Right lobe of liver (tissue), 6 donors: ENCODE measurements around the gene SGTA. TPM values are rescaled to one million over a fixed set of nuclear protein-coding genes. Genes with fewer than 3 reads are reported as not detected.

Experiments
- ATAC-seq, 4 donors: fragments of 200-7000 bp; cut with Tn5 transposase; one replicate each; pipeline ENCODE4 v1.9.1; 2020; ENCODE audit warnings: mild to moderate bottlenecking in 4 of 4, moderate library complexity in 4 of 4
- DNase-seq, 3 donors: peaks; one replicate each; pipeline ENCODE4 v3.0.0-alpha.2; 2020
- H3K27ac ChIP-seq, 3 donors: fragments of 200-600 bp; one replicate each; pipeline ENCODE4 v1.8.0; 2022
- H3K27me3 ChIP-seq, 2 donors: fragments of 200-600 bp; one replicate each; pipeline ENCODE4 v1.8.0; 2022
- H3K36me3 ChIP-seq, 4 donors: fragments of 200-600 bp; sonication (generic) in 1 of 4; one replicate each; pipeline versions ENCODE4 v1.5.1 to v1.8.0; 2017 to 2022; ENCODE audit warnings: control low read depth in 1 of 4
- H3K4me1 ChIP-seq, 4 donors: fragments of 200-600 bp; sonication (generic) in 1 of 4; one replicate each; pipeline versions ENCODE4 v1.5.1 to v1.8.0; 2017 to 2022; ENCODE audit warnings: control low read depth in 1 of 4
- H3K4me3 ChIP-seq, 3 donors: fragments of 200-600 bp; one replicate each; pipeline ENCODE4 v1.8.0; 2022
- H3K9me3 ChIP-seq, 4 donors: fragments of 200-600 bp; sonication (generic) in 1 of 4; one replicate each; pipeline versions ENCODE4 v1.5.1 to v1.8.0; 2017 to 2022; ENCODE audit warnings: control low read depth in 1 of 4
- CTCF ChIP-seq, 4 donors: fragments of 200-600 bp in 3 of 4; fragments of 450-650 bp in 1 of 4; IDR thresholded peaks; one replicate each; pipeline versions ENCODE4 v1.5.1 to v1.8.0; 2016 to 2022; ENCODE audit warnings: antibody characterized with exemption in 4 of 4, mild to moderate bottlenecking in 2 of 4
- POLR2A ChIP-seq: fragments of 450-650 bp; IDR thresholded peaks from one replicate; pipeline ENCODE4 v1.6.1; 2017; ENCODE audit warnings: antibody characterized with exemption, mild to moderate bottlenecking
- WGBS: methylation state at CpG from one replicate; pipeline ENCODE4 v1.1.6; 2018; ENCODE audit warnings: low coverage, low lambda C conversion rate; ENCODE audit not compliant: insufficient coverage; ENCODE audit errors: missing lambda C conversion rate; 5-methylcytosine and 5-hydroxymethylcytosine counted together
- intact Hi-C, 2 donors: fragments of 100-400 bp; cut with DNase I; formaldehyde crosslinking; loops; one replicate each; pipeline versions ENCODE4 v1.11.2 to v1.14.1; 2022
- total RNA-seq, 6 experiments: library from RNA; depleted of rRNA in 2 of 6; stranded (reverse); fragments of >200 nt in 2 of 6; fragmentation: NEBNext Ultra II Directional in 3 of 6; extraction: Animal tissue kit (Norgen Biotek cat#: 25700) in 3 of 6; gene quantifications; one replicate each; pipeline versions ENCODE4 v1.1.0 to v1.2.4, GENCODE V29; 2016 to 2023
- donor health status: DM: no; HTN: yes; CAD: no.
- donor health status: DM: no; HTN: no; CAD: no.
- donor health status: DM: no; HTN: no; CAD: no.
- donor health status: DM: no; HTN: yes; CAD: no.
- donor health status: DM: no; HTN: yes; CAD: no.

SGTA gene
- total RNA-seq, 6 experiments from 2014 or later: 21.5 to 41.7 (median 23.7) TPM

DNA sequence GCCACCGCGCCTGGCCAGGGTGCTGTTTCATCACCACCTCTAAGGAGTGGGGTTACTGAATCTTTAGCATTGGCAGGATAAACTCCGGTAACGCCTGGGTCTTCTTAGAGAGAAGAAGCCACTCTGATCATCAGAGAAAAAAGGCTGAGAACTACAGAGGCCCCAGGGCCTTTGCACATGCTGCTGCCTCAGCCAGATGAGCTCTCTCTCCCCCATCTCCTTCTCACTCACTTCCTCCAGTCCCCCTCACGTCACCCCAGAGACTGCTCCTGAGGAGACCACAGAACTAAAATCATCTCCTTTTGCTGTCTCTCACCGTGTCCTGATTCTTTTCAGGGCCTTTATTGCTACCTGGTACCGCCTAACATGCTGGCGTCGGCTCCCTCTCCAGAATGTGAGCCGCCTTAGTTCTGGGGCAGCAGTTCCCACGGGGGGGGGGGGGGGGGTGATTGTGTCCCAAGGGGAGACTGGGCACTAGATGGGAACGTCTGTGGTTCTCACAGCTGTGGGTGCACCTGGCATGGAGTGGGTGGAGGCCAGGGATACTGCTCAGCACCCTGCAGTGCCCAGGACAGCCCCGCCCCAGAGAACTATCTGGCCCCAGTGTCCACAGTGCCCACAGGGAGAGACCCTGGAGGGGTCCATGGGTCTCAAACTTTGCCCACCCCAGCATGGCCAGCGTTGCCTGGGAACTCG is 56.8 kb downstream of the SGTA start:
- no peak for DNase-seq

GRCh38 chr19:2724148-2724557 is 58.9 kb downstream of the SGTA start:
- intact Hi-C loops: no loop called here
- H3K27ac ChIP-seq: no peak overlapping the region
- no peak overlapping the region for H3K4me3 ChIP-seq

More for the DNA sequence above, 56.8 kb downstream of the SGTA start:
- WGBS: 73% methylated on average over 9 of the region's 15 CpGs
- Histone ChIP-seq H3K27me3 (no peaks in the 10 kb centered on the region), H3K27ac (no peak overlapping the region), H3K4me1 (no peaks in the 10 kb centered on the region), H3K4me3 (no peak overlapping the region), H3K36me3 (no peaks in the 10 kb centered on the region), H3K9me3 (no peaks in the 10 kb centered on the region)
- intact Hi-C loops: no loop called here
- ATAC-seq: no peak
- TF ChIP-seq CTCF (IDR thresholded peaks at IDR 0.05) (no peak), POLR2A (no peak)

GRCh38 chr19:2723747-2724146 is 59.3 kb downstream of the SGTA start:
- WGBS: 56% methylated on average over 6 of the region's 14 CpGs
- intact Hi-C loops: no loop called here
- Histone ChIP-seq H3K27ac (no peak overlapping the region), H3K36me3 (no peaks in the 10 kb centered on the region), H3K9me3 (no peaks in the 10 kb centered on the region), H3K4me1 (no peaks in the 10 kb centered on the region), H3K4me3 (no peak overlapping the region), H3K27me3 (peaks cover 0 to 8% of the 10 kb centered on the region in 2 donors)
- no peak for TF ChIP-seq POLR2A
- no peak for TF ChIP-seq CTCF (IDR thresholded peaks at IDR 0.05)
- DNase-seq (no peak), ATAC-seq (no peak)

More at GRCh38 chr19:2724148-2724557, 58.9 kb downstream of the SGTA start:
- Histone ChIP-seq H3K9me3 (no peaks in the 10 kb centered on the region), H3K27me3 (peaks cover 0 to 8% of the 10 kb centered on the region in 2 donors), H3K4me1 (no peaks in the 10 kb centered on the region), H3K36me3 (no peaks in the 10 kb centered on the region)
- no peak for ATAC-seq
- TF ChIP-seq POLR2A: no peak
- TF ChIP-seq CTCF (IDR thresholded peaks at IDR 0.05): no peak
- no peak for DNase-seq
- 39% methylated on average over 4 of the region's 7 CpGs for WGBS

DNA sequence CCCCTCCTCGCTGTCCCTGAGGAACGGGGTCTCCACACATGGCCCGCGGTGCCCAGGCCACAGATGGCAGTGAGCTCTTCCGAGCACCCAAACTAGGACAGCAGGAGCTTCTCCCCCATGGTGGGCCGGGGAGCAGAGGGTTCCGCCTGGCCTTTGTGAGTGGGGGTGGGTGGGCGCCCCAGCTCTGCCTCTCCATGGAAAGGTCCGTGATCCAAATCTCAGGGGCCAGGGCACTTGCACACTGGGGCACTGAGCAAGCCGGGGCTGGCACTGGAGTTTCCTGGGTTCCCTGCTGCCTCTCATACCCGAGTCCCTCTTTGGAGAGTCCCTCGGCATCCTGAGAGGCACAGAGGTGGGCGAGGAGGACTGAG is 59.7 kb downstream of the SGTA start:
- intact Hi-C loops: no loop called here
- 67% methylated on average over 1 of the region's 13 CpGs for WGBS
- Histone ChIP-seq H3K36me3 (no peaks in the 10 kb centered on the region), H3K27me3 (peaks cover 0 to 8% of the 10 kb centered on the region in 2 donors), H3K9me3 (no peaks in the 10 kb centered on the region), H3K27ac (no peak overlapping the region), H3K4me3 (no peak overlapping the region), H3K4me1 (no peaks in the 10 kb centered on the region)
- ATAC-seq (no peak), DNase-seq (no peak)
- TF ChIP-seq CTCF (IDR thresholded peaks at IDR 0.05): no peak
- no peak for TF ChIP-seq POLR2A
